HFF-Myc (cell line): ENCODE data around the gene TMEM9.
A peak's percentile ranks its signal among the peaks of the same experiment; 100 is the strongest.

ENCODE experiments used
- DNase-seq: peaks from one replicate; pipeline ENCODE4 v3.0.0-alpha.2; 2011; ENCODE audit warnings: low read depth; ENCODE audit errors: extremely low read depth
- H3K4me3 ChIP-seq: replicated peaks from 2 replicates; pipeline ENCODE4 v1.5.1; 2011; ENCODE audit warnings: low read depth, mild to moderate bottlenecking, control low read depth, low read length
- TF ChIP-seq, protein P1 (sequence below): IDR thresholded peaks from 2 replicates; pipeline ENCODE4 v1.5.1; 2012; ENCODE audit warnings: mild to moderate bottlenecking, low read depth, low read length, control low read depth; ENCODE audit errors: missing control alignments

Gene TMEM9

DNA sequence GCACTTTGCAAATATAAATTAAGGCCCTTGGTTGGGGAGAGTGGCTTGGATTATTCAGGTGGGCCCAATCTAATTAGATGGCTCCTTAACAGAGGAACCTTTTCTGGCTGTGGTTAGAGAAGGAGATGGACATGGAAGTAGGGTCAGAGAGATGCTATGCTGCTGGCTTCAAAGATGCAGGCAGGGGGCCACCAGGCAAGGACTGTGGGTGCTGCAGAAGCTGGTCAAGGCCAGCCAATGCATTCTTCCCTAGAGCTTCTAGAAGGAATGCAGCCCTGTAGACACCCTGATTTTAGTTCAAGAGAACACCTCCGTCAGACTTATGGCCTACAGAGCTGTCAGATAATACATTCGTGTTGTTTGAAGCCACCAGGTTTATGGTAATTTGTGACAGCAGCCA is 3.7 kb upstream of the TMEM9 start:
- H3K4me3 ChIP-seq = no peak overlapping the region
- TF ChIP-seq, protein P1, sequence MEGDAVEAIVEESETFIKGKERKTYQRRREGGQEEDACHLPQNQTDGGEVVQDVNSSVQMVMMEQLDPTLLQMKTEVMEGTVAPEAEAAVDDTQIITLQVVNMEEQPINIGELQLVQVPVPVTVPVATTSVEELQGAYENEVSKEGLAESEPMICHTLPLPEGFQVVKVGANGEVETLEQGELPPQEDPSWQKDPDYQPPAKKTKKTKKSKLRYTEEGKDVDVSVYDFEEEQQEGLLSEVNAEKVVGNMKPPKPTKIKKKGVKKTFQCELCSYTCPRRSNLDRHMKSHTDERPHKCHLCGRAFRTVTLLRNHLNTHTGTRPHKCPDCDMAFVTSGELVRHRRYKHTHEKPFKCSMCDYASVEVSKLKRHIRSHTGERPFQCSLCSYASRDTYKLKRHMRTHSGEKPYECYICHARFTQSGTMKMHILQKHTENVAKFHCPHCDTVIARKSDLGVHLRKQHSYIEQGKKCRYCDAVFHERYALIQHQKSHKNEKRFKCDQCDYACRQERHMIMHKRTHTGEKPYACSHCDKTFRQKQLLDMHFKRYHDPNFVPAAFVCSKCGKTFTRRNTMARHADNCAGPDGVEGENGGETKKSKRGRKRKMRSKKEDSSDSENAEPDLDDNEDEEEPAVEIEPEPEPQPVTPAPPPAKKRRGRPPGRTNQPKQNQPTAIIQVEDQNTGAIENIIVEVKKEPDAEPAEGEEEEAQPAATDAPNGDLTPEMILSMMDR = no peak
- no peak for DNase-seq

DNA sequence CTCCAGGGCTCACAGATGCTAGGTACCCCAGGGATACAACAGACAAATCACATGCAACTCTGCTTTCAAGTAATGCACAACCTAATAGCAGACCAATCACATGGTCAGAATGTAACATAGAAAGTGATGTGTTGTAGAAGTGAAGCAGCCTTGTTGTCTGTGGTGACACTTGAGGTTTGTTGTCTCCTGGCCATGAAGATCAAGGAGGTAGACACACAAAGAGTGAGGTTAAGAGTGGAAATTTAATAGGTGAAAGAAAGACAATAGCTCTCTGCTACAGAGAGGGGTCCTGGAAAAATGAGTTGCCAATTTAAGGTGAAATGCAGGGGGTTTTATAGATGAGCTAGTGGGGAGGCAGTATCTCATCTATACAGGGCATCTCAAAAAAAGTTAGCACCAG is 2.5 kb upstream of the TMEM9 start:
- H3K4me3 ChIP-seq = no peak overlapping the region
- TF ChIP-seq, protein P1 = no peak
- DNase-seq = no peak

GRCh38 chr1:201156346-201156745 is 2.1 kb upstream of the TMEM9 start:
- H3K4me3 ChIP-seq = no peak overlapping the region
- DNase-seq = no peak
- TF ChIP-seq, protein P1 = no peak

DNA sequence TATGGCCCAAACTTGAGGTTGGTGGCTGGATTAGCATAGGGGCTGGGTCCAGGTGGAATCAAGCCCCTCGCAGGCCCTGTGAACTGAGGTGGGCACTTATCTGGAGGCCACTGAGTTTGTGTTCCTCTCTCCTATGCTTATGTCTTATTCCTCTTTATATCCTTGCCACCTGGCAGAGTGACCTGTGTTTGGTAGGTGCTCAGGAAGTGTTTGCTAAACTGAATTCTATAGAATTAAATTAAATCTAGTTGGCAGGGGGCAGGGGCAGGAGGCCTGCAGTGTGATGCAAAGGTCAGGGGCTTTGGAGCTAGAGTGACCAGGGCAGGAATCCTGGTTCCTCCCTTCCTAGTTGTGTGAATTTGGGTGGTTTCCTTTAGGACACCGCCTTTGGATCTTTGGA is 1.1 kb upstream of the TMEM9 start:
- no peak for DNase-seq
- no peak overlapping the region for H3K4me3 ChIP-seq
- TF ChIP-seq, protein P1 = no peak

GRCh38 chr1:201153474-201154388 is 543 bp downstream of the TMEM9 start:
- TF ChIP-seq, protein P1 = no peak
- H3K4me3 ChIP-seq = peak overlapping the region; percentile 71
- DNase-seq = no peak

DNA sequence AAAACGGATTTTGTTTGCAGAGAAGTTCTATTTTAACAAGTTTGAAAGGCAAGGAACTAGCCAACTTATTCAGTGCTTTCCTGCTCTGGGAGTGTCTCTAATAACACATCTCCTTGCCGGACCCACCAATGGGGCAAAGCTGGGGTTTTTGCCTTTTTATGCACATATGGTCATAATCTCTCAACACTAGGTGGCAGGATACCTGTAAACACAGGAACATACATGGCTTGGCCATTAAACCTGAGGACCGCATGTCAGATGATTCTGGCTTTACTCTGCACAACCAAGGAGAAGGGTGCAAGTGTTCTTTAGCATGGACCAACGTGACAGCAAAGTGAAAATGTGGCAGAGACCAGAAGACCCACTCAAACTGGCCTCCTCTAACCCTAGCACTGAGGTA is 4.9 kb downstream of the TMEM9 start:
- DNase-seq = no peak
- no peak overlapping the region for H3K4me3 ChIP-seq
- TF ChIP-seq, protein P1 = peak; percentile 43
